Pulmonary artery endothelial cell (primary cell): ENCODE data around the gene ZCCHC8. TPM values are rescaled to one million over a fixed set of nuclear protein-coding genes. Genes with fewer than 3 reads are reported as not detected.
"Not testable (repeated sequence)": the region's sequence is repeated elsewhere in the genome, so short reads cannot be mapped to it uniquely, and the experiment has no call there.

Source experiments
- DNase-seq: peaks from one replicate; pipeline ENCODE4 v3.0.0-alpha.2; 2011; ENCODE audit warnings: low read depth, low spot score
- total RNA-seq: library from RNA; depleted of rRNA; stranded (reverse); fragments of >200 nt; gene quantifications from 2 replicates; pipeline ENCODE4 v1.2.3, GENCODE V29; 2014

The ZCCHC8 gene
- total RNA-seq, 1 donor from 2014 or later = 11.3 TPM

GRCh38 chr12:122435186-122435585 is 65.5 kb downstream of the ZCCHC8 start:
- no peak for DNase-seq

DNA sequence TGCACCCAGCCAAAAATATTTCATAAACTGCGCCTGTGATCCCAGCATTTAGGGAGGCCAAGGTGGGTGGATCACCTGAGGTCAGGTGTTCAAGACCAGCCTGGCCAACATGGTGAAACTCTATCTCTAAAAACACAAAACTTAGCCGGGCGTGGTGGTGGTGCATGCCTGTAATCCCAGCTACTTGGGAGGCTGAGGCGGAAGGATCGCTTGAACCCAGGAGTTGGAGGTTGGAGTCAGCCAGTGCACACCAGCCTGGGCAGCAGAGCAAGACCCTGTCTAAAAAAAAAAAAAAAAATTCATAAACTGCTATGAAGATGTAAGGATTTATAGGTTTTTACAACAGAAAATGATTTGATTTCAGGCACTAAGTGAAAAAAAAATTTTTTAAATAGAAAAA is 71.7 kb downstream of the ZCCHC8 start:
- DNase-seq = not testable (repeated sequence)

GRCh38 chr12:122427403-122427802 is 73.3 kb downstream of the ZCCHC8 start:
- no peak for DNase-seq

DNA sequence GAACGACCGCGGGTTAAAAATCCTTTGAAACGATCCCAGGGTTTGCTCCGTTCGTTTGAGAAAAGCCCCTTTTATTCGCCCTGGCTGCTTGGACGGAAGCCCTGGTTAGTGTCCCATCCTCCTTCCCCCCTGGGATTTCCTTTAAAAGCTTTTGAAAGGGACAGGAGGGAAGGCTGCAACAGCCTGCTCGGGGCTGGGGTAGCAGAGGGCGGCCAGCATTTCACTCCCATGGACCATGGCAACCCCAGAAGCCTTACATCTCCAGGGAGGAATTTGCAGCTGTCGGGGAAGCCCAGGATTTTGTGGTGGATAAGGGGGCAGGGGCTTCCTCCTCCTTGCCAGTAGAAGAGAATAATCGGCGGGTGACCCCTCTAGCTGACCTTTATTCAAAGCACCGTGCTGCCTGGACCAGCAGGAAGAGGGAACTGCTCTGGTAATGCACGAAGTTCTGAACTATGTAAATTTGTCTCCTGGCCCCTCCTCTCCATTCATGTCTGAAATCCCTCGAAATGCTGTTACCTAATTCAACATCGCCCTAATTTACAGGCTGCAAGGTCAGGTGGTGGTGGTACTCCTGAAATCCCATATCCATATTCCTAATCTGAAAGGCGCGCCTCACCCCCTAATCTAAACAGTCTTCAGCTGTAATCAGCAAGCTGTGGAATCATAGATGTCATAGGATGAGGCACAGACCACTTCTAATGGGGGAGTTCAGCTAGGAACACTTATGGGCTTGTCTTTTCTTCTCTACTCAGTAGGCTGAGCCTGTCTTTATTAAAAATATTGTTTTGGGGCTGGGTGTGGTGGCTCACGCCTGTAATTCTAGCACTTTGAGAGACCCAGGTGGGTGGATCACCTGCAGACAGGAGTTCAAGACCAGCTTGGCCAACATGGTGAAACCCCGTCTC is 77.2 kb downstream of the ZCCHC8 start:
- peak; percentile 83 for DNase-seq

GRCh38 chr12:122422730-122423257 is 77.9 kb downstream of the ZCCHC8 start:
- DNase-seq = no peak

DNA sequence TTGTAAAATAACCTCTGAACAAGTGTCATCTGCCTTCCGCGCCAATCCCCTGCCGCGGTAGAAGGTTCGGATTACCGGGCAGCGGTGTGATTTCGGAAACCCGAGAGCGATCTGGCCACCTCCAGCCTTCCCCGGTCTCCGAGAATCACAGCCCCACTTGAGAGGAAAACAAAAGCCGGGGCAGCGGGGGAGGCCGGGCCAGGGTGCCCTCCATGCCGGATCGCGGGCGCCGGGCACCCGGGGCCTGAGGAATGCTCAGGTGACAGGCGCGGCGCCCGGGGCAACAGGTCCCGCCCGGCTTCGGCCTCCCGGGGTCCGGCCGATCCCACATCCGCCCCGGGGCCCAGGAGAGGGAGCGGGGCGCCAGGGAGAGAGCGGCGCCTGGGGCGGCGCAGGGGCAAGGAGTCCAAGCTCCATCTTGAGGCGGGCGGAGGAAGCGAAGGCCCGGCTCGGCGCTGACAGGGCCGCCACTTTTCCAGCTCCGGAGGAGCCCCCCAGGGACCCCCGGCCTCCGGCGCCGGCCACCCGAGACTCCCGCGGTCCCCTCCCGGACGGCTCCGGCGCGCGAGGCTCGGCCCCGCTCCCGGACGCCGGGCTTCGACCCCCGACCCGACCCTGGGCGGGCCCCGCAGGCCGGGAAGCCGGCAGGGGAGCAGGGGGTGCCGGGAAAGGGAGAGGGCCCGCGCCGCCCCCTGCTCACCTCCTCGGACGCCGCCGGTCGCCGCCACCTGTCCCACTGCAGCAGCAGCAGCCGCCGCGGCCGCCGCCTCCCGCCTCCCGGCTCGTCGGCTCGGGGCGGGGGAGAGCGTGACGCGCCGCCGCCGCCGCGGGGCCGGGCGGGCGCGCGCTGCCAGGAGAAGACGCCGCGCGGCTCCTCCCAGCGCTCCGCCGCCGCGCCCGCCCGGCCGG is 78.7 kb downstream of the ZCCHC8 start, which contains the start of gene CLIP1:
CLIP1 (minus strand) TSS at position 849 of the 909 bp plus-strand sequence. CDS start 42,217 bp downstream, outside the sequence.
- DNase-seq = no peak

Other genes starting within 250 kb of the ZCCHC8 start
- gene VPS33A, start 234.4 kb downstream of the ZCCHC8 start, total RNA-seq = 16.4 and 30.0 TPM in 2 replicates
- gene CLIP1, start 78.3 kb downstream of the ZCCHC8 start, total RNA-seq = 47.4 and 59.2 TPM in 2 replicates
- 32.6 and 48.1 TPM in 2 replicates for gene RSRC2, start 26.0 kb upstream of the ZCCHC8 start, total RNA-seq
- gene KNTC1, start 26.3 kb upstream of the ZCCHC8 start, total RNA-seq = 25.7 and 42.4 TPM in 2 replicates
- not detected in 2 replicates for gene HCAR2, start 202.4 kb upstream of the ZCCHC8 start, total RNA-seq
- gene HCAR3, start 215.9 kb upstream of the ZCCHC8 start, total RNA-seq = not detected in 2 replicates
- gene HCAR1, start 229.9 kb upstream of the ZCCHC8 start, total RNA-seq = under 0.01 and 0.04 TPM in 2 replicates